Left renal cortex interstitium (tissue), 4 donors: Measurements from ENCODE around the gene SYMPK. TPM values are rescaled to one million over a fixed set of nuclear protein-coding genes. Genes with fewer than 3 reads are reported as not detected.
"Not testable (repeated sequence)": the region's sequence is repeated elsewhere in the genome, so short reads cannot be mapped to it uniquely, and the experiment has no call there.

Source experiments
- DNase-seq, 4 donors: peaks; one replicate each; pipeline ENCODE4 v3.0.0-alpha.2; 2013; ENCODE audit warnings: low read depth in 4 of 4, low spot score in 2 of 4, missing footprints in 1 of 4
- polyA plus RNA-seq, 4 donors: library from polyadenylated mRNA; unstranded; fragments of 120-200 nt; gene quantifications; one replicate each; pipeline ENCODE4 v1.2.1, GENCODE V29; 2013; ENCODE audit not compliant: insufficient read length in 4 of 4

The SYMPK gene
- polyA plus RNA-seq, 4 donors, result 49.5 to 80.1 (median 67.0) TPM

DNA sequence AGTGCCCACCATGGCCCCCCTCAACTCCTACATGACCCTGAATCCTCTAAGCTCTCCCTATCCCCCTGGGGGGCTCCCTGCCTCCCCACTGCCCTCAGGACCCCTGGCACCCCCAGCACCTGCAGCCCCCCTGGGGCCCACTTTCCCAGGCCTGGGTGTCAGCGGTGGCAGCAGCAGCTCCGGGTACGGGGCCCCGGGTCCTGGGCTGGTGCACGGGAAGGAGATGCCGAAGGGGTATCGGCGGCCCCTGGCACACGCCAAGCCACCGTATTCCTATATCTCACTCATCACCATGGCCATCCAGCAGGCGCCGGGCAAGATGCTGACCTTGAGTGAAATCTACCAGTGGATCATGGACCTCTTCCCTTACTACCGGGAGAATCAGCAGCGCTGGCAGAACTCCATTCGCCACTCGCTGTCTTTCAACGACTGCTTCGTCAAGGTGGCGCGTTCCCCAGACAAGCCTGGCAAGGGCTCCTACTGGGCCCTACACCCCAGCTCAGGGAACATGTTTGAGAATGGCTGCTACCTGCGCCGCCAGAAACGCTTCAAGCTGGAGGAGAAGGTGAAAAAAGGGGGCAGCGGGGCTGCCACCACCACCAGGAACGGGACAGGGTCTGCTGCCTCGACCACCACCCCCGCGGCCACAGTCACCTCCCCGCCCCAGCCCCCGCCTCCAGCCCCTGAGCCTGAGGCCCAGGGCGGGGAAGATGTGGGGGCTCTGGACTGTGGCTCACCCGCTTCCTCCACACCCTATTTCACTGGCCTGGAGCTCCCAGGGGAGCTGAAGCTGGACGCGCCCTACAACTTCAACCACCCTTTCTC is 9.4 kb upstream of the SYMPK start:
- no peak for DNase-seq

DNA sequence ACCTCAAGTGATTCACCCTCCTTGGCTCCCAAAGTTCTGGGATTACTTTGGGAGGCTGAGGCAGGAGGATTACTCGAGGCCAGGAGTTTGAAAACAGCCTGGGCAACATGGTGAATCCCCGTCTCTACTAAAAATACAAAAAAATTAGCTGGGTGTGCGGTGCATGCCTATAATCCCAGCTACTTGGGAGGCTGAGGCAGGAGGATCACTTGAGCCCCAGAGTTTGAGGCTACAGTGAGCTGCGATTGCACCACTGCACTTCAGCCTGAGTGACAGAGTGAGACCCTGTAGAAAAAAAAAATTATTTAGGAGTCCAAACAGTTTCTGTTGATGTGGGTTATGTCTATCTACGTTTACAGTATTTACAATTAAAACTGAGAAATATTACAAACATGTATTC is 7.9 kb upstream of the SYMPK start:
- no peak for DNase-seq

GRCh38 chr19:45867241-45867640 is 4.3 kb upstream of the SYMPK start:
- DNase-seq, result not testable (repeated sequence)

- no peak for DNase-seq
Observed at GRCh38 chr19:45866400-45867176, 3.6 kb upstream of the SYMPK start.

DNA sequence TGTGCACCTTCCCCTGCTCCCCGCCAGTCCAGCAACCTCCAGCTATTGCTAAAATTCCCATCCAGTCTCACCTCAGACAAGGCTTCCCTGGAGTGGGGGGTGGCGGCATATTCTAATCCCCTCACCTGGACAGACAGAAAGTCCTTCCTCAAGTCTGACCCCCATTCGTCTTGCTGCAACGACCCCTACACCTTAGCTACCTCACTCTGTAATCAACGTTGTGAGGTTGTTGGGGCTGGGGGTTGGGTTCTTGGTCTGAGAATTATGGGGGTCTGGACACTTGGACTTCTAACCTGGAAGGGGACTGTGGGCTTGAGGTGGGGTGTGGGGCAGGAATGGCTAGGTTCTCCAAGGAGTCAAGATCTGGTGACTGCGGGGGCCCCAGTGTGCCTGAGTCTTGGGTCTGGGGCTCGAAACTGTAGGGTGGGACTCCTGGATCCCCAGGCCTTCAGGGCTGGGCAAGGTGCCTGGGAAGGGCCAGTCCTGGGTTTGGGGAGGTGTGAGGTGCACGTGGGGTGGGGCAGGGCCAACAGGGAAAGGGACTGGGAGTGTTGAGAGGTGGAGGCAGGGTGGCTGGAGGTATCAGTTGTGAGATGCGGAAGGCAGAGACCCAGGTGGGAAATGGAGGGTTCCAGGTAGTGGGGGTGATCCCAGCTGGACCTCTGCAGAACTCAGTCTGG is 2.5 kb upstream of the SYMPK start:
- no peak for DNase-seq

DNA sequence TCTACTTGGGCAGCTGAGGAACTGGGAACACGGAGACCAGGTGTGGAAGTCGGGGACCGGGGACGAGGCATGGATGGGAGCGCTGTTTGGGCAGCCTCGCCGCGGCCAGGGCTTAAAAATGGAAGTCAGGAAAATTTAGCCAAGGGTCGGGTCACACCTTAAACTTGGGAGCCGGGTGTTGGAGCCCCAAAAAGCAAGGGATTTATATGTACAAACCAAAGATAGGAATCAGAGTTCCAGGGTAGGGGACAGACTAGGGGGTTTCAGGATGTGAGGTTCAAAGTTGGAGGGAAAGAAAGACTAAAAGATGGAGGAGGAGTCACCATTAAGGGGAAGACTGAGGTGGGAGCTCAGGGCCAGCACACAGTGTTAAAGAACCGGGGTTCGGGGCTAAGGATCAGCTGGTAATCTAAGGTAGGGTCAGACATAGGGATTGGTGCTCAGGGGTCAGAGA is 1.7 kb upstream of the SYMPK start:
- DNase-seq, result no peak

DNA sequence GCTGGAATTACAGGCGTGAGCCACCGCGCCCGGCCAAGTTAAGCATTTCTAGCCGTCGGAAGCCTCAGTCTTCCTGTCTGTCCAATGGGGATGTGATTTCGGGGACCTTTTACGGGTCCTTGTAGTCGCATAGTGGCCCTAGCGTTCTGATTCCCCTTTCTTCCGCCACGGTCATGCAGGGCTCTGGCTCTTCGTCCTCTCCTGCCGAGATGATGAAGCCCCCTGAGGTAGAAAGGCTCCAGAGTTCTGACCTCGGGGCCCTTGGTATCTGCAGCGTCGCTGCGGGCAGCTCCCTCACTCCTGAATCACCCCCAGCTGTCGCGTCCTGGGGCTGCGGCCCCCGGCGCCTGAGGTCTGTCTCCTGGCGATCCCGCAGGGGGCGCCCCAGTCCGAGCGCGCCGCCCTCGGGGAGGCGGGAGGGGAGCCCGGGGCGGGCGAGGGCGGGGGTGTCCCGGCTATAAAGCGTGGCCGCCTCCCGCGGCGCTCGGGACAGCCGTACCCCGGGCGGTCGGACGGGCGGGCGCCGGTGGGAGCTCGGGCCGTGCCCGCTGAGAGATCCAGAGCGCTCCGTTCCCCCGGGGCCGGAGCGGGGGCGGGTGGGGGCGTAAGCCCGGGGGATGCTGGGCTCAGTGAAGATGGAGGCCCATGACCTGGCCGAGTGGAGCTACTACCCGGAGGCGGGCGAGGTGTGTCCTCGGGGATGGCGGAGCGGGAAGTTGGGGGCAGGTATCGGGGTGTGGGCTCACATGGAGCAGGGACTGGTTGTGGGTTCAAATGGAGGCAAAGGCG is 1.1 kb upstream of the SYMPK start, which contains the start of gene FOXA3:
Gene FOXA3 (plus strand): TSS at position 487 of the 789 bp plus-strand sequence. CDS start 131 bp downstream, at position 618.
- DNase-seq, result no peak

DNA sequence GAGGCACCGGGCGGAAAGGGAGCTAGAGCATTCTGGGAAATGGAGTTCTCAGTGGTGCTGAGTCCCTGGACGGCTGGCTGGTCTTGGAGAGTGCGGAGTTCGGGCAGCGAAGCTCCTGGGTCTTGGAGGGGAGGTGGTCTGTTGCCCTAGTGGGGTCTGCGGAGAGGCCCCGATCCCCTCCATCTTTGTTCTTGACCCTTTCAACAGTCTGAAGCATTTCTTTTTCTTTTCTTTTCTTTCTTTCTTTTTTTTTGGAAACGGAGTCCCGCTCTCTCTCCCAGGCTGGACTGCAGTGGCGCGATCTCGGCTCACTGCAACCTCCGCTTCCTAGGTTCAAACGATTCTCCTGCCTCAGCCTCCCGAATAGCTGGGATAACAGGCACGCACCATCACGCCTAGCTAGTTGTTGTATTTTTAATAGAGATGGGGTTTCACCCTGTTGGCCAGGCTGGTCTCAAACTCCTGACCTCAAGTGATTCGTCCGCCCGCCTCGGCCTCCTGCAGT is 440 bp upstream of the SYMPK start:
- no peak for DNase-seq

GRCh38 chr19:45862271-45862563 is 730 bp downstream of the SYMPK start:
- no peak for DNase-seq

GRCh38 chr19:45860359-45861259 is 2.3 kb downstream of the SYMPK start:
- DNase-seq, result no peak

DNA sequence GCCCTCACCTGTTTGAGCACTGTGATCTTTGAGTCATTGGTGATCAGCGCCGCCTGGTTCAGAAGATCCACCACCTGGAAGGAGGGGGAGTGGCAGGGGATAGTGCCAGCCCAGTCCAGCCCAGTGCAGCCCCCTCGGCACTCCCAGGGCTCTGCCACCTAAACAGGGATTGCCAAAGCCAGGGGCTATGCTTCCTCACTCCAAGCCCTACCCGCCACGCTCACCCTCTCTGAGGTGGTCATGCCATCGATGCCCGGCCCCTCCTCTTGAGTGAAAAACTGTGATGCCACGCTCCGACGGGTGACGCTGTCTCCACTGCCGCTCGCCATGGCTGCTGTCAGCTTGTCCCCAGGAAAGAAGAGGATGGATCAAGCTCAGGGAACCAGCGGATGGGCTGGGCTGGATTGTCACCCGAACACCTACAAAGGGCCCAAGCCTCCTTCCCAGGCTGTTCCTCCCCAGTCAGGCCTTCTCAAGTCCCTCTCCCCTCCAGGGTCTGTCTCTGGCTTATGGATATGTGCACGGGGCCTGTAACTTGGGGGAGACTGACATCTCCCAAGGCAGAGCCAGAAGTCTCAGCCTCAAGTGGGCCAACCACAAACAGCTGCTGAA is 8.7 kb downstream of the SYMPK start:
- DNase-seq, result no peak

- no peak for DNase-seq
Observed at GRCh38 chr19:45852983-45853382, 10.0 kb downstream of the SYMPK start.

GRCh38 chr19:45852145-45852750 is 10.7 kb downstream of the SYMPK start:
- DNase-seq, result no peak

DNA sequence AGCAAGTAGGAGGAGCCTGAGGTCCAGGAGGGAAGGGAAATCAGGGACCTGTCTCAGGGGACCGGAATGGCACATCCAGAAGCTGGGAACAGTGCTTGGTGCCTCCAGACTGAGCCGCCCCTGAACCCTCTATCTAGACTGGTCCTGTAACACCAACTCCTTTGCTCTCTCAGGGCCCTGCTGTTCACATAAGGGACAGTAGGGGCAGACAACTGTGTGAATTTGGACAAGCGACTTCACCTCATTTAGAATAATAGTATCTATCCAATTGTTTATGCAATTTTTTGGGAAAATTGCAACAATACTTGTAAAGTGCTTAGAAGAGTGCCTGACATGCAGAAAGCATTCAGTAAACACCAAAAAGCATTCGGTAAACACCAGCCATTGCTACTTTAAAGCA is 14.0 kb downstream of the SYMPK start:
- no peak for DNase-seq

DNA sequence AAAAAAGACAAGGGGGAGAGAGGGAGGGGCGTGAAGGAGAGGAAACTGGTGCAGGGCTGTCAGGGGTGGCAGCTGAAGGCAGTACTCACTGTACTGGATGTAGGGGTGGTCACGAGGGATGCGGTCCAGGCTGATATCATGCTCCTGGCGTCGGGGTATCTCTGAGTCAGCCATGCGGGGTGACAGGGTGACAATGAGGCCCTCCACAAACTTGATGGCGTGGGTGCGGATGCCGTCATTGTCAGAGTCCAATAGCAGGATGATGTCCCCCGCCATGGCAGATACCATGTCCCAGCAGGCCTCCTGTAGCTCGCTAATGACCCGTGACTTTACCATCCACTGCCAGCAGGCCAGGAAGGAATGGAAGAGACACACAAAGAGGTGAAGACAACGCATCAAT is 15.3 kb downstream of the SYMPK start:
- no peak for DNase-seq

- DNase-seq, result no peak
Observed at GRCh38 chr19:45842198-45842597, 20.7 kb downstream of the SYMPK start.

DNA sequence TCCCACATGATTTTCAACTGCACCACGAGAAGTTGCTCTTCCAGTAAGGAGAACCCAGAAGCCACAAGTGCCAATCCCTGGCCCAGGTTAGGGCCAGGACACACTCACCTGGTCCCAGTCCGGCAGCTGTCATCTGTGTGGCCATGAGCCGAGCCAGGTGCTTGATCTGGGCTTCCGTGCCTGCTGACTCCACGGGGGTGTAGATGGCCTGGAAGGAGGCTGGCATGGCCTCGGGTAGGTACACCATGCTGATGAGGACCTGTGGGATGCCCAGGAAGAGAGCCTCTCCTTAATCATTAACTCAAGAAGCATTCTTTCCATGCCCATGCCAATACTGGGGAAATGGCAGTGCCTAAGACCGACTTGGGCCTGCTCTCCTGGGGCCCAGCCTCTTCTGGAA is 28.0 kb downstream of the SYMPK start:
- no peak for DNase-seq

GRCh38 chr19:45828945-45829344 is 34.0 kb downstream of the SYMPK start:
- no peak for DNase-seq

DNA sequence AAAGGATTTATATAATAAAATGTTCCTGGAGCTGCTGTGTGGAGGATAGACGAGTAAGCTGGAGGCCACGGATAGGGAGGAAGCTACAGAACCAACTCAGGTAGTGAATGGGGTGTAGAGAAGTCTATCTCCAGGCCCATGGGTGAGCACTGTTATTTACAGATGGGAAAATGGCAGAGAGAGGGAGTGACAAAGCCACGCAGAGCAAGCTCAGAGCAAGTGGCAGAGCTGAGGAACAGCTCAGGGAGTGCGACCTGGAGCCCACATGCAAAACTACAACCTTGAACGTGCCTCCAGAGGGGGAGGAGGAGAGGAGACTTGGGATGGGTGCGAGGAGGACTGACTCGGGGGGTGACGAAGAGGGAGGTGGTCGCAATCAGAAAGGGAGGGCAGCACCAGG is 34.4 kb downstream of the SYMPK start:
- DNase-seq, result no peak
